ENCODE results near the gene UBE2D4.

The UBE2D4 gene

GRCh38 chr7:43880596-43880995 is 45.6 kb upstream of the UBE2D4 start:
- no peak for DNase-seq (ENCODE audit: low read depth)
- no peak overlapping the region for H3K4me3 ChIP-seq (ENCODE audit: low read depth, low read length)
- TF ChIP-seq MYC (IDR thresholded peaks at IDR 0.05; ENCODE audit: low read depth, low read length) = no peak
- TF ChIP-seq, protein P1, sequence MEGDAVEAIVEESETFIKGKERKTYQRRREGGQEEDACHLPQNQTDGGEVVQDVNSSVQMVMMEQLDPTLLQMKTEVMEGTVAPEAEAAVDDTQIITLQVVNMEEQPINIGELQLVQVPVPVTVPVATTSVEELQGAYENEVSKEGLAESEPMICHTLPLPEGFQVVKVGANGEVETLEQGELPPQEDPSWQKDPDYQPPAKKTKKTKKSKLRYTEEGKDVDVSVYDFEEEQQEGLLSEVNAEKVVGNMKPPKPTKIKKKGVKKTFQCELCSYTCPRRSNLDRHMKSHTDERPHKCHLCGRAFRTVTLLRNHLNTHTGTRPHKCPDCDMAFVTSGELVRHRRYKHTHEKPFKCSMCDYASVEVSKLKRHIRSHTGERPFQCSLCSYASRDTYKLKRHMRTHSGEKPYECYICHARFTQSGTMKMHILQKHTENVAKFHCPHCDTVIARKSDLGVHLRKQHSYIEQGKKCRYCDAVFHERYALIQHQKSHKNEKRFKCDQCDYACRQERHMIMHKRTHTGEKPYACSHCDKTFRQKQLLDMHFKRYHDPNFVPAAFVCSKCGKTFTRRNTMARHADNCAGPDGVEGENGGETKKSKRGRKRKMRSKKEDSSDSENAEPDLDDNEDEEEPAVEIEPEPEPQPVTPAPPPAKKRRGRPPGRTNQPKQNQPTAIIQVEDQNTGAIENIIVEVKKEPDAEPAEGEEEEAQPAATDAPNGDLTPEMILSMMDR (IDR thresholded peaks at IDR 0.05; ENCODE audit: low read depth, low read length) = no peak
- no peak for TF ChIP-seq POLR2A (IDR thresholded peaks at IDR 0.05; ENCODE audit: extremely low read depth, insufficient read length)
- TF ChIP-seq, protein P2, sequence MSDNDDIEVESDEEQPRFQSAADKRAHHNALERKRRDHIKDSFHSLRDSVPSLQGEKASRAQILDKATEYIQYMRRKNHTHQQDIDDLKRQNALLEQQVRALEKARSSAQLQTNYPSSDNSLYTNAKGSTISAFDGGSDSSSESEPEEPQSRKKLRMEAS (IDR thresholded peaks at IDR 0.05; ENCODE audit: low read depth, low read length) = no peak

- DNase-seq (ENCODE audit: low read depth) = no peak
- no peak overlapping the region for H3K4me3 ChIP-seq (ENCODE audit: low read depth, low read length)
These were observed 42.0 kb upstream of the UBE2D4 start for GRCh38 chr7:43884209-43884608.

GRCh38 chr7:43884617-43885016 is 41.6 kb upstream of the UBE2D4 start:
- no peak overlapping the region for H3K4me3 ChIP-seq (ENCODE audit: low read depth, low read length)
- no peak for DNase-seq (ENCODE audit: low read depth)
- no peak for TF ChIP-seq POLR2A (IDR thresholded peaks at IDR 0.05; ENCODE audit: extremely low read depth, insufficient read length)
- TF ChIP-seq, protein P2 (IDR thresholded peaks at IDR 0.05; ENCODE audit: low read depth, low read length) = no peak
- TF ChIP-seq, protein P1 (IDR thresholded peaks at IDR 0.05; ENCODE audit: low read depth, low read length) = no peak

More at GRCh38 chr7:43884209-43884608, 42.0 kb upstream of the UBE2D4 start:
- no peak for TF ChIP-seq MYC (IDR thresholded peaks at IDR 0.05; ENCODE audit: low read depth, low read length)

DNA sequence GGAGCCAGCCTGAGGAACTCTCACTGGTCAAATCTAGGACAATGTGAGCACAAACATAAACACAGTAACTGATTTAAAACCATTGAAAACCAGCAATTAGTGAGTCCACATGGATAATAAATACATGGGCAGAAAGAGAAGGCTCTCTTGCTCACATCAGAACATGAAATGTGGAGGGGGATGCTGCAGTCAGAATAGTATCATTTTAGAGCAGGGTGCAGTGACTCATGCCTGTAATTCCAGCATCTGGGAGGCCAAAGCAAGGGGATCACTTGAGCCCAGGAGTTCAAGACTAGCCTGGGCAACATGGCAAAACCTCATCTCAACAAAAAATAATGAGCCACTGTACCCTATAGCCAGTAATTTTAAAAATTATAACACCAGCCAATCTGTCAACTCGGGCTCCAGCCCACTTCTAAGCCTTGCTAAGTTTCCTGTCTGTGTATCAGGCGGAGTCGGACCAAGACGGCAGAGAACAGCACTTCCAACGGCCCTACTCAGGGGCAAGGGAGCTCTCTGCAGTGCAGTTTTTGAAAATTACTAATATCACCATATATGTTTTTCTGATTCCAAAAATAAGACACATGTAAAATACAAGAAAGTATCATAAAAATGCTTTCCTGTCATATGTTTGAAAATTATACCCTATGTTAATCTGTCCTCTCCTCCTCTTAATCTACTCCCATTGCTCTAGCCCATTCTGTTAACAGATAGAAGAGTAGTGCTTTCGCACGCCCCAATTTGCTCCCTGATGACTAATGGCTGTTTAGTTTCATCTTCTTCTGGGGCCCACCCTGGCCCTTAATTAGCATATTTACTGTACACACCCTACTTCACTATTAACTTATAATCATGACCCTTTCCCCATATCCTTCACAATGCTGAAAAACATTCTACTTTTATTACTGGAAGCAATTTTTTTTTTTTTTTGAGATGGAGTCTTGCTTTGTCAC is 37.0 kb upstream of the UBE2D4 start:
- TF ChIP-seq MYC (IDR thresholded peaks at IDR 0.05; ENCODE audit: low read depth, low read length) (no peak), POLR2A (IDR thresholded peaks at IDR 0.05; ENCODE audit: extremely low read depth, insufficient read length) (no peak)
- TF ChIP-seq, protein P2 (IDR thresholded peaks at IDR 0.05; ENCODE audit: low read depth, low read length) = no peak
- TF ChIP-seq, protein P1 (IDR thresholded peaks at IDR 0.05; ENCODE audit: low read depth, low read length) = no peak
- no peak overlapping the region for H3K4me3 ChIP-seq (ENCODE audit: low read depth, low read length)
- no peak for DNase-seq (ENCODE audit: low read depth)

DNA sequence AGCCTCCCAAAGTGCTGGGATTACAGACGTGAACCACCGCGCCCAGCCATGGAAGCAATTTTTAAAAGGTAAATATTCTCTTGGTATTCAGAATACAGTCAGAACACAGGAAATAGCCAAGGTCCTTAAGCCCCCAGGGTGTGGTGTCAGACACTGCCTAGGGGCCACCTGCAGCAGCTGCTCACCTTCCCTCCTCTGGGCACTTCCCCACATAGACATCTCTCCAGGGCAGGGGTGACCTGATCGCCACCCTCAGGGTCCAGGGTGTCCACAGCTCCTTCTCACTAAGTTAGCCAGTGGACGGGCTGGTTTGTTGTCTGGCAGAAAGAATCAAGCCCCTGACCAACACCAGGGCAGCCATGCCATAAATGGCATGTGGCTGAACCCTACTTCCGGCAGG is 35.8 kb upstream of the UBE2D4 start:
- H3K4me3 ChIP-seq (ENCODE audit: low read depth, low read length) = no peak overlapping the region
- no peak for DNase-seq (ENCODE audit: low read depth)
- TF ChIP-seq, protein P2 (IDR thresholded peaks at IDR 0.05; ENCODE audit: low read depth, low read length) = no peak
- no peak for TF ChIP-seq MYC (IDR thresholded peaks at IDR 0.05; ENCODE audit: low read depth, low read length)
- no peak for TF ChIP-seq POLR2A (IDR thresholded peaks at IDR 0.05; ENCODE audit: extremely low read depth, insufficient read length)
- TF ChIP-seq, protein P1 (IDR thresholded peaks at IDR 0.05; ENCODE audit: low read depth, low read length) = no peak

GRCh38 chr7:43891069-43891955 is 34.9 kb upstream of the UBE2D4 start:
- no peak for DNase-seq (ENCODE audit: low read depth)
- H3K4me3 ChIP-seq (ENCODE audit: low read depth, low read length) = no peak overlapping the region
- no peak for TF ChIP-seq POLR2A (IDR thresholded peaks at IDR 0.05; ENCODE audit: extremely low read depth, insufficient read length)
- TF ChIP-seq, protein P2 (IDR thresholded peaks at IDR 0.05; ENCODE audit: low read depth, low read length) = no peak
- TF ChIP-seq, protein P1 (IDR thresholded peaks at IDR 0.05; ENCODE audit: low read depth, low read length) = no peak
- TF ChIP-seq MYC (IDR thresholded peaks at IDR 0.05; ENCODE audit: low read depth, low read length) = no peak
